Fibroblast of mammary gland (primary cell): ENCODE measurements around the gene BEX1.
"Not testable (repeated sequence)": the region's sequence is repeated elsewhere in the genome, so short reads cannot be mapped to it uniquely, and the experiment has no call there.

ENCODE experiments used
- DNase-seq: peaks from one replicate; pipeline ENCODE4 v3.0.0-alpha.2; 2010; ENCODE audit warnings: low read depth
- H3K4me3 ChIP-seq: 2 replicates; pipeline ENCODE4 v1.5.1; 2011; ENCODE audit warnings: low read depth, mild to moderate bottlenecking, low read length, moderate library complexity; ENCODE audit not compliant: control insufficient read depth
- TF ChIP-seq, protein P1 (sequence below): conservative IDR thresholded peaks from 2 replicates; pipeline ENCODE4 v1.5.1; 2011; ENCODE audit warnings: low read depth, low read length, inconsistent platforms; ENCODE audit not compliant: control insufficient read depth, insufficient read depth

The BEX1 gene

DNA sequence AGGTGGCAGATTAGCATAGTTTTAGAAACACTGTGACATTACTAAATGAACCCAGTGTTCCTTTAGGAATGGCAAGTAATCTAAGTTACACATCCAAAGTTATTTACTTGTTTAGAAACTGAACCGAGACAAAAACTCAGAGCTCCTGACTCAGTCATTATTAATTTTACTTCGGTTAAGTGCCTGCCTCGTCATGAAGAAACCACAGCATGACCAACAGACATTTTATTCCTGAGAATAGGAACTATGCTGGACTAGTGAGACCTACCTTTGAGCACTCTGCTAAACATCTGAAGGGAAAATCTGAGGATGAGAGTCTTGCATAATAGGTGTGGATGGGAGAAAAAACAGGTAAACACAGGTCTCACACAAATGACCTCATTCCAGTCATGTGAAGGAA, 2.5 kb downstream of the BEX1 start:
- no peak for DNase-seq
- no peak overlapping the region for H3K4me3 ChIP-seq
- TF ChIP-seq, protein P1, sequence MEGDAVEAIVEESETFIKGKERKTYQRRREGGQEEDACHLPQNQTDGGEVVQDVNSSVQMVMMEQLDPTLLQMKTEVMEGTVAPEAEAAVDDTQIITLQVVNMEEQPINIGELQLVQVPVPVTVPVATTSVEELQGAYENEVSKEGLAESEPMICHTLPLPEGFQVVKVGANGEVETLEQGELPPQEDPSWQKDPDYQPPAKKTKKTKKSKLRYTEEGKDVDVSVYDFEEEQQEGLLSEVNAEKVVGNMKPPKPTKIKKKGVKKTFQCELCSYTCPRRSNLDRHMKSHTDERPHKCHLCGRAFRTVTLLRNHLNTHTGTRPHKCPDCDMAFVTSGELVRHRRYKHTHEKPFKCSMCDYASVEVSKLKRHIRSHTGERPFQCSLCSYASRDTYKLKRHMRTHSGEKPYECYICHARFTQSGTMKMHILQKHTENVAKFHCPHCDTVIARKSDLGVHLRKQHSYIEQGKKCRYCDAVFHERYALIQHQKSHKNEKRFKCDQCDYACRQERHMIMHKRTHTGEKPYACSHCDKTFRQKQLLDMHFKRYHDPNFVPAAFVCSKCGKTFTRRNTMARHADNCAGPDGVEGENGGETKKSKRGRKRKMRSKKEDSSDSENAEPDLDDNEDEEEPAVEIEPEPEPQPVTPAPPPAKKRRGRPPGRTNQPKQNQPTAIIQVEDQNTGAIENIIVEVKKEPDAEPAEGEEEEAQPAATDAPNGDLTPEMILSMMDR, result no peak

DNA sequence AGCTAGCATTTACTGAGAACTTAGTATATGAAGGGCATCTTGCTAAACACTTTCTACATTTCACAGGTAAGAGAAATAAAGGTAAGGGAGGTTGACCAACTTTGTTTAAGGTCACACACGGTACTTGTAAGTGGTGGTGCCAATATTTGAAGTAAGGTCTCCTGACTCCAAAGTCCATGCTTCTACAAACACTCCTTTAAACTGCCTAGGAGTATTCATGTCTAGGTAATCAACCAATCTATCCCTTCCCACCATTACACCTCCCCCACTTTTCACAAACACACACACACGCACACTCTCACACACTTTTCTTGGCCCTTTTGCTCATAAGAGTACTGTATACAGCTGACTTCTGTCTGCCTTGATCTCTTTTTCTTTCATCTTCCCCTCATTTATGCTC, 7.1 kb downstream of the BEX1 start:
- no peak overlapping the region for H3K4me3 ChIP-seq
- TF ChIP-seq, protein P1, result no peak
- DNase-seq, result no peak

DNA sequence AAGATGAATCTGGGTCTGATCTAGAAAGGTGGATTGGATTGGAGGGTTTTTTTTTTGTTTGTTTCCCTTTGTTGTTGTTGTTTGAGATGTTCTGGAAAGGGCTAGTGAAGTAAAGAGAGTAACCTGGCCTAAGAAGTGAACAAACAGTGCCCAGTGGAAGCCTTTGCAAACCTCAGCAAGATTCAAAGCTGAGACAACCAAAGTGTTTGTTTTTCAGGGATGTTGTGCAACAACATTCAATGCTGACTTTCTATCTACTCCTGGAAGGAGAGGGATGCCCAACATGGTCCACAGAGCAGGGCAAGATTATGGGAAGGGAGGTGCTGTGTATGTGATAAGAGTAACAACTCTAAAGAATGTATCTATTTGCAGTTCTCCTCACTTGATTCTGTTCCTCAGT, 11.3 kb downstream of the BEX1 start:
- no peak overlapping the region for H3K4me3 ChIP-seq
- TF ChIP-seq, protein P1, result no peak
- no peak for DNase-seq

DNA sequence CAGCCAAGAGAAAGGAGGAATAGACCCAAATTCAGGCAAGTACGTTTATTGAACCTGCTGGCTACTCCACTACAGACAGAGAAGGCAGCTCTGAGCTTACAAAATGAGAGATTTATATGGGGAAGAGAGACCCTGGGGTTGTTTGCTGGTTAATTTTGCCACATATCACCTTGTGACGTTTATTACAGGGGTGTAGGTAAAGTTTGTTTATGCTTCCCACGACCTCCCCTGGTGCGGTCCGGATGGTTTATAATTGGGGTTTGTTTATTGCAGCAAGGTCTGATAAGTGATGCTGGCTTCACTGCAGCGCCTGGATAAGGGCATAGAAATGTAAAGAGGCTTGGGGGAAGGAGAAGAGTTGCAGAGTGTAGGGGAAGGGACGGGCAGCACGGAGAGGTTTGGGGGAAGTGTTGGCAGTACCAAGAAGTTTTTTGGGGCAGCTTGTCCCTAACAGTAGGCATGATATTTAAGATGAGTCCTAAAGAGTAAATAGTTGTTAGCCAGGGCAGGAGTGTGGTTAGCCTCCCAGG, 12.6 kb downstream of the BEX1 start:
- H3K4me3 ChIP-seq, result no peak overlapping the region
- TF ChIP-seq, protein P1, result no peak
- no peak for DNase-seq

DNA sequence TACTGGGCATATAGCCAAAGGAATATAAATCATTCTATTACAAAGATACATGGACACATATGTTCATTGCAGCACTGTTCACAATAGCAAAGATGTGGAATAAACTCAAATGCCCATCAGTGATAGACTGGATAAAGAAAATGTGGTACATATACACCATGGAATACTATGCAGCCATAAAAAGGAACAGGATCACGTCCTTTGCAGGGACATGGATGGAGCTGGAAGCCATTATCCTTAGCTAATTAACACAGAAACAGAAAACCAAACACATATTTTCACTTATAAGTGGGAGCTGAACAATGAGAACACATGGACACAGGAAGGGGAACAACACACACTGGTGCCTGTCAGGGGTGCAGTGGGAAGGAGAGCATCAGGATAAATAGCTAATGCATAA, 30.6 kb downstream of the BEX1 start:
- DNase-seq, H3K4me3 ChIP-seq: not testable (repeated sequence)

DNA sequence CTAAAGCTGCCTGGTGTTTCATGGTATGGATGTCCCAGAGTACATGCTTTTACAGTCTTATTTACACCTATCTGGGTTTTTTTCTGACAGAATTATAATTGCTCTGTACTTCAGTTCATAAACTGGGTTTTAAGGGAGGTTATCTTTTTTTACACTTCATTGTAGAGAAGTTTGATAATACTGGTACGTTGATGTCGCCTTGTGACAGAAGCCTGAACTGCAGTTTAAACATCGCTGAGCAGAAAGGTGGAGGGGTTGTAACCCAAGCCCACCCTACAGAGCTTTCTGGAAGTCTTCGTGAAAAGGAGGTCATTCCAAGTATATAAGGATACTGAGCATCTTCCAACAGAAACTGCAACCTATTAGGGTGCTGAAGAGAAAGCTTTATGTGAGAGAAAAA, 46.4 kb downstream of the BEX1 start:
- TF ChIP-seq, protein P1, result no peak
- no peak overlapping the region for H3K4me3 ChIP-seq
- no peak for DNase-seq

DNA sequence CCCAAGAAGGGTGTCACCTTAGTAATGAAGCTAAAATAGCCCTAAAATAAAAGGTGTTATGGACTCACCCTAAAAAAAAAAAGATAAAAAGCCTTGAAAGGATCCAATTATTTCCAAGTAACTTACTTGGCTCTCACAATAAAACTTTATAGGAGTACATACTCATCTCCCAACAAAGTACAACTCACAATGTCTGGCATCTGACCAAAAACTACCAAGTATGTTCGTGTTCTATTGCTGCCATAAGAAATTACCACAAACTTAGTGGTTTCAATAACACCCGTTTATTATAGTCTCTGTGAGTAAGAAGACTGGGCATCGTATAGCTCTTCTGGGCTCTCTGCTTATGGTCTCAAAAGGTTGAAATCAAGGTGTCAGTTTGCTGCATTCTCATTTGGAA, 51.0 kb downstream of the BEX1 start:
- DNase-seq, result no peak
- H3K4me3 ChIP-seq, result no peak overlapping the region
- TF ChIP-seq, protein P1, result no peak
